Activated naive CD8-positive, alpha-beta T cell treated with anti-CD3 and anti-CD28 coated beads, Interleukin-2, amount 50 U/mL, for 24 hours (primary cell): ENCODE measurements around the gene HBP1.

Source experiments
- ATAC-seq: fragments of 150-1000 bp; cut with Tn5 transposase; one replicate; pipeline ENCODE4 v1.10.0; 2021
- DNase-seq: peaks from one replicate; pipeline ENCODE4 v3.0.0; 2021
- H3K27ac Mint-ChIP-seq: one replicate; pipeline ENCODE4 v1.8.0; 2021; ENCODE audit warnings: mild to moderate bottlenecking, mixed read lengths
- H3K27me3 Mint-ChIP-seq: one replicate; pipeline ENCODE4 v1.8.0; 2021; ENCODE audit warnings: mixed read lengths
- H3K36me3 Mint-ChIP-seq: one replicate; pipeline ENCODE4 v1.8.0; 2021; ENCODE audit warnings: low read depth, mixed read lengths
- H3K4me1 Mint-ChIP-seq: one replicate; pipeline ENCODE4 v1.8.0; 2021; ENCODE audit warnings: mixed read lengths
- H3K4me3 Mint-ChIP-seq: one replicate; pipeline ENCODE4 v1.8.0; 2021; ENCODE audit warnings: mild to moderate bottlenecking, moderate library complexity, mixed read lengths
- H3K9me3 Mint-ChIP-seq: one replicate; pipeline ENCODE4 v1.8.0; 2021; ENCODE audit warnings: mixed read lengths

Gene HBP1

DNA sequence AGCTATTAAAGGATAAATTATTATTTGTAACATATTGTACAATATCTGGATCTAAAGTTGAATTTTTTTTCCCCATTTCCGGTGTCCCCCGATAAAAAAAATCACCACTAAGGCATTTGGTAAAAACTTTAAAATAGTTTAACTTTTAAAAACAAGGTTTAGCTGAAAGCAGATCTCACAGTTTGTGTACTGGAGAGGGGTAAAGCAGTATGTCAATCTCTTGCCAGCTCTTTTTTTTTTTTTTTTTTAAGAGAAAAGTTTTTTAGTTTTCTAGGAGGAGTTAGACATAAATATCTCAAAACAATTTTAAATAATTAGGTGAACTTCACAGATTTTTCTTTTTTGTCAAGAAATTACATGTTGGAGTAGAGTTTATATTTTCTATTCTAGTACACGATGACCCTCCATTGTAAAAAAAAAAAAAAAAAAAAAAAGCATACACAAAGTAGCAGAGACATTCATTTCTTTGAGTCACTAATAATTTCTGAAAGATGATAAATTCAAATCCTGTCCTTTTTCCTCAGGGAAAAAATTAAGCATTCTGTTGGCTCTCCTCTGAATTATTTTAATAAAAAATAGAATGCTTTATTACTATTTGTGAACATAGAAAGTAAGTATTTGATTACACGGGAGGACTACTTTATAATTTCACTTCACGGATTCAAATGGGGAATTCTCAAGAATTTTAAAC is 1.9 kb upstream of the HBP1 start:
- Mint-ChIP-seq H3K27me3 (peaks cover 6% of the 10 kb centered on the region), H3K4me3 (peak overlapping the region; percentile 98), H3K27ac (peak overlapping the region; percentile 99), H3K9me3 (no peaks in the 10 kb centered on the region), H3K36me3 (no peaks in the 10 kb centered on the region), H3K4me1 (peaks cover 38% of the 10 kb centered on the region)
- ATAC-seq (no peak), DNase-seq (no peak)

- peak overlapping the region; percentile 99 for H3K27ac Mint-ChIP-seq
- peaks cover 2% of the 10 kb centered on the region for H3K36me3 Mint-ChIP-seq
- no peaks in the 10 kb centered on the region for H3K9me3 Mint-ChIP-seq
- peaks cover 43% of the 10 kb centered on the region for H3K4me1 Mint-ChIP-seq
- H3K27me3 Mint-ChIP-seq = peaks cover 6% of the 10 kb centered on the region
- H3K4me3 Mint-ChIP-seq = peak overlapping the region; percentile 98
- ATAC-seq (peak; percentile 1), DNase-seq (no peak)
Observed at GRCh38 chr7:107167483-107168232, 1.1 kb upstream of the HBP1 start.

DNA sequence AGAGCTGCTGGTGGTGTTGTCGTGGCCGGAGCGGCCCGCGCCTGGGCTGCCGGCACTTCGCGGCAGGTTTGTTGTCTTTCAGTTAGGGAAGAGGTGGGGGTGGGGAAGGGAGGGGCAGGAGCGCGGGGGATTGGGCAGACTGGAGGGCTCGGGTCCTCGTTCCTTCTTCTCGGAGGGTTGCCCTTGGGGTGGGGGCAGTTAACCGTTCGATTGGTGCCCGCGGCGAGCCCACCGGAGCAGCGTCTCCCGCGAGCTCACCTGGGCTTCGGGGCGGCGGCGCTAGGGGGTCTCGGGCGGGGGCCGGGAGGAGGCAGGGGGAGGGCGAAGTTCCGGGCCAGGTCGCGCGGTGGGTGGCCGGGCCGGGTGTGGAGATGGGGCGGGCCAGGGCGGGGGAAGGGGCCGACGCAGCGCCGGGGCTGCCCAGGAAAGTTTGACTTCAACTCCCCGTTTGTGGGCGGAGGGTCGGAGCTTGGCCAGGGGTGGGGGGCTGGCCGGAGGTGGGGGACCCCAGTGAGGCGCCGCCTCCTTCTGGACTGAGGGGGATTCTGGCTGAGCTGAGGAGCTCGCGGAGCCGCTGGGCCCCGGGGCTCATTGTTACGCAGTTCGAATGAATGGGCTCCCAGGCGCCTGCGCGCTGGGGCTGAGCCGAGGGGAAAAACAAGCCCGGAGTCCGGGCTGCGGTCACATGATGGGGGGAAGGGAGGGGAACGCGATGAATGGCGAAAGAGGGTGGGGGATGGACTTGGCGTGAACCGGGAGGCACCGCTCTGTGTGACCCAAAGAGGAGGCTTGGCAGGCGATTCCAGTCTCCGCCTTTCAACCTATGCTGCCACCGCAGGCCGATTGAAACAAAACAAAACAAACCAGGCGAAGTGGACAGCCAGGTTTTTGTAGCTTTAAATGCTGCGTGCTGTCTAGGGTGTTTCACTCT is 582 bp downstream of the HBP1 start:
- Mint-ChIP-seq H3K27ac (peak overlapping the region; percentile 99), H3K4me1 (peaks cover 58% of the 10 kb centered on the region), H3K9me3 (no peaks in the 10 kb centered on the region), H3K4me3 (peak overlapping the region; percentile 98), H3K36me3 (peaks cover 2% of the 10 kb centered on the region), H3K27me3 (peaks cover 4% of the 10 kb centered on the region)
- DNase-seq (peak; percentile 93), ATAC-seq (peak; percentile 41)

- DNase-seq (no peak), ATAC-seq (no peak)
- Mint-ChIP-seq H3K36me3 (peaks cover 2% of the 10 kb centered on the region), H3K4me1 (peaks cover 67% of the 10 kb centered on the region), H3K27ac (peak overlapping the region; percentile 99), H3K27me3 (peaks cover 2% of the 10 kb centered on the region), H3K9me3 (no peaks in the 10 kb centered on the region), H3K4me3 (peak overlapping the region; percentile 98)
Observed at GRCh38 chr7:107170051-107170915, 1.5 kb downstream of the HBP1 start.

GRCh38 chr7:107171496-107171895 is 2.7 kb downstream of the HBP1 start:
- Mint-ChIP-seq H3K27ac (peak overlapping the region; percentile 54), H3K4me1 (peaks cover 71% of the 10 kb centered on the region)

DNA sequence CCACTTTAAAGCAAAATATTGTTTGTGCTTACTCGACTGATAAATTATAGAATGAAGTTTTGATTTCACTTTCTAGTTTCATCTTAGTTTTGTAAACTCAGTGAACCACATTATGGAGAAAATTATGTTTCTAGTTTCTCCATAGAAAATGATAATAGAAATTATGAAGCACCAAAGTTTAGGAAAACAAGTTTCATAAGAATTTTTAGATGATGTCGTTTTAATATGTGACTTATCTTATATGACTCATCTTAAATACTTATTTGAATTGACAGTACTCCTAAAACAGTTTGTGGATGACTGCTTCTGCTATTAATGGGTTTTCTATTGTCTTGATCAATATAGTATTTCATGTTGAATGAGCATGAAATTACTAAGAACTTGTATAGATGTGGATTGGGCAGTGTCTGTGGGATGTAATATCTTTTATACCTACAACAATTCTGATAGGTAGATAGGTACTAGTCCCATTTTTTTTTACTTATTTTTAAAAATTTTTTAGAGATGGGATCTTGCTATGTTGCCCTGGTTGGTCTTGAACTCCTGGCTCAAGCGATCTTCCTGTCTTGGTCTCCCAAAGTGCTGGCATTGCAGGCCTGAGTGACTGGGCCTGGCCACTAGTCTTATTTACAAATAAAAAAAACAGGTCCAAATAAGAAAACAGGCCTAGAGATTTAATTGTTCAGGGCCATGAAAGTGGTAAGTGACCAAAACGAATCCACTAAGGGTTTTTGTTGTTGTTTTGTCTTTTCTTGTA is 3.7 kb downstream of the HBP1 start:
- Mint-ChIP-seq H3K4me1 (peaks cover 73% of the 10 kb centered on the region), H3K4me3 (peak overlapping the region; percentile 32), H3K27me3 (peaks cover 2% of the 10 kb centered on the region), H3K9me3 (no peaks in the 10 kb centered on the region), H3K27ac (peak overlapping the region; percentile 65), H3K36me3 (peaks cover 2% of the 10 kb centered on the region)
- DNase-seq (no peak), ATAC-seq (no peak)

More at GRCh38 chr7:107171496-107171895, 2.7 kb downstream of the HBP1 start:
- H3K9me3 Mint-ChIP-seq = no peaks in the 10 kb centered on the region
- H3K36me3 Mint-ChIP-seq = peaks cover 2% of the 10 kb centered on the region
- ATAC-seq = no peak
- H3K4me3 Mint-ChIP-seq = peak overlapping the region; percentile 49
- no peak for DNase-seq
- peaks cover 2% of the 10 kb centered on the region for H3K27me3 Mint-ChIP-seq

- peaks cover 2% of the 10 kb centered on the region for H3K27me3 Mint-ChIP-seq
- peak overlapping the region; percentile 53 for H3K4me3 Mint-ChIP-seq
- ATAC-seq = no peak
- H3K4me1 Mint-ChIP-seq = peaks cover 75% of the 10 kb centered on the region
- H3K9me3 Mint-ChIP-seq = no peaks in the 10 kb centered on the region
- DNase-seq = no peak
- peak overlapping the region; percentile 65 for H3K27ac Mint-ChIP-seq
- H3K36me3 Mint-ChIP-seq = peaks cover 2% of the 10 kb centered on the region
Observed at GRCh38 chr7:107173191-107173590, 4.4 kb downstream of the HBP1 start.

GRCh38 chr7:107173691-107174406 is 5.0 kb downstream of the HBP1 start:
- ATAC-seq (peak; percentile 34), DNase-seq (no peak)
- H3K4me1 Mint-ChIP-seq = peaks cover 72% of the 10 kb centered on the region
- peak overlapping the region; percentile 53 for H3K4me3 Mint-ChIP-seq
- H3K27me3 Mint-ChIP-seq = peaks cover 2% of the 10 kb centered on the region
- peak overlapping the region; percentile 65 for H3K27ac Mint-ChIP-seq
- H3K36me3 Mint-ChIP-seq = peaks cover 2% of the 10 kb centered on the region
- no peaks in the 10 kb centered on the region for H3K9me3 Mint-ChIP-seq

DNA sequence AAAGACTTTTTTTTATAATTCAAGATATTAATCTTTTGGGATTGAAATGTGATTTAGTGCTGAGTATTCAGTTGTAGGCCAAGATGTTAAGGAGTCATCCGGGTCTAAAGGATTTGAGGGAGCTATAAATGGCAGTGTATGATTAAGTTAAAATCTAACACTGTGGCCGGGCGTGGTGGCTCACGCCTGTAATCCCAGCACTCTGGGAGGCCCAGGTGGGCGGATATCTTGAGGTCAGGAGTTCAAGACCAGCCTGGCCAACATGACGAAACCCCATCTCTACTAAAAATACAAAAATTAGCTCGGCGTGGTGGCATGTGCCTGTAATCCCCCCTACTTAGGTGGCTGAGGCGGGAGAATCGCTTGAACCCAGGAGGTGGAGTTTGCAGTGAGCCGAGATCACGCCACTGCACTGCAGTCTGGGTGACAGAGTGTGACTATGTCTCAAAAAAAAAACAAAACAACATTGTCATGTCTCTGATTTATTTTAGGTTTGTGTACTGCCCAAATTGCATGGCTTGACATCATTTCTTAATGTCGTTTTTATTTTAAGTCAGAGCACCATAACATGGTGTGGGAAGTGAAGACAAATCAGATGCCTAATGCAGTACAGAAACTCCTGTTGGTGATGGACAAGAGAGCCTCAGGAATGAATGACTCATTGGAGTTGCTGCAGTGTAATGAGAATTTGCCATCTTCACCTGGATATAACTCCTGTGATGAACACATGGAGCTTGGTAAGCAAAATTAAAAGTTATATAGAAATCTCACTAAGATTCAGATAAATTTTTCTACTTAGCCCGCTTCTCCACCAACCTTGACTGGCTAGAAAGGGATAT is 10.7 kb downstream of the HBP1 start:
- peak; percentile 64 for ATAC-seq
- DNase-seq = peak; percentile 34
- Mint-ChIP-seq H3K9me3 (no peaks in the 10 kb centered on the region), H3K4me3 (peak overlapping the region; percentile 44), H3K36me3 (peaks cover 20% of the 10 kb centered on the region), H3K4me1 (peaks cover 63% of the 10 kb centered on the region), H3K27ac (peak overlapping the region; percentile 94), H3K27me3 (no peaks in the 10 kb centered on the region)

DNA sequence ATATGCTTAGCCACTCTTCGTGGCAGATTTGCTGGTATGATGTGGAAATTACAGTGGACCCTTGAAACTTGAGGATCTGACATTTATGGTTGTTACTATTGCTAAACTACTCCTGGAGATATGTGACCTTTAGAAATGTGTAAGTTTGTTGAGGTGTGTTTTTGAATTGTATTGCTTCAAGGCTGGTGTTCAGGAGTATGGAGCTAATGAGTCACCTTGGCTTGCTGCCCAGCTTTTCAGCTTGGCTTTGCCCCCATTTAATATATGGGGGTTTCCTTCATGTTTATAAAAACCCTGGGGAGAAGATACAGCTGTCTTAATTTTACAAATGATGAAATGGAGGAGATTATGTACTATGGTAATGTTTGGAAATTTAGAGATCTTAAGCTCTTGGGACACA is 11.6 kb downstream of the HBP1 start:
- H3K4me1 Mint-ChIP-seq = peaks cover 60% of the 10 kb centered on the region
- H3K9me3 Mint-ChIP-seq = no peaks in the 10 kb centered on the region
- peak; percentile 83 for DNase-seq
- H3K4me3 Mint-ChIP-seq = peak overlapping the region; percentile 44
- H3K27ac Mint-ChIP-seq = peak overlapping the region; percentile 94
- H3K27me3 Mint-ChIP-seq = no peaks in the 10 kb centered on the region
- peak; percentile 87 for ATAC-seq
- H3K36me3 Mint-ChIP-seq = peaks cover 26% of the 10 kb centered on the region

DNA sequence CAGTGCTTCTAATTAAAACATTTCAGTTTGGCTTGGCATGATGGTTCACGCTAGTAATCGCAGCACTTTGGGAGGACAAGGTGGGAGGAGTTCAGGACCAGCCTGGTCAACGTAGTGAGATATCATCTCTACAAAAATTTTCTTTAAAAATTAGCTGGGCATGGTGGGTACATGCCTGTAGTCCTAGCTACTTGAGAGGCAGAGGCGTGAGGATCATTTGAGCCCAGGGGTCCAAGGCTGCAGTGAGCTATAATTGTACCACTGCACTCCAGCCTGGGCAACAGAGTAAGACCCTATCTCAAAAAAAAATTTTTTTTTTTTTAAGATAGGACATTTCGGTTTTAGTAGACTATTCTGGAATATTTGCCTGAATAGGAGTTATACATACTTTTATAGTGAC is 12.4 kb downstream of the HBP1 start:
- H3K27ac Mint-ChIP-seq = peak overlapping the region; percentile 94
- no peaks in the 10 kb centered on the region for H3K9me3 Mint-ChIP-seq
- peaks cover 54% of the 10 kb centered on the region for H3K4me1 Mint-ChIP-seq
- ATAC-seq = no peak
- DNase-seq = no peak
- no peaks in the 10 kb centered on the region for H3K27me3 Mint-ChIP-seq
- H3K36me3 Mint-ChIP-seq = peaks cover 27% of the 10 kb centered on the region
- peak overlapping the region; percentile 44 for H3K4me3 Mint-ChIP-seq

DNA sequence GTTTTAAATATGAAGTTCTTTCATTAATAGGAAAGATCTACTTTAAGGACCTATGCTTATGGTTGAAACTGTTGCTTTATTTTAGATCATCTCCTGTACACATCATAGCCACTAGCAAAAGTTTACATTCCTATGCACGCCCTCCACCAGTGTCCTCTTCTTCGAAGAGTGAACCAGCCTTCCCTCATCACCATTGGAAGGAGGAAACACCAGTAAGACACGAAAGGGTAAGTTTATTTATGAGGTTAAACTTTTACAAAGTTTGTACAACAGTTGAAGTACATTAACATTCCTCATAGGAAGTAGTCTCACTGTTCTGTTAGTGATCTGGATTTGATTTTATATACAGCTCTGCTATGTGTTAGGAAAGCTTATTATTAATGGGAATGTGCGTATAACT is 16.9 kb downstream of the HBP1 start:
- Mint-ChIP-seq H3K27me3 (no peaks in the 10 kb centered on the region), H3K27ac (no peak overlapping the region), H3K9me3 (no peaks in the 10 kb centered on the region), H3K4me3 (no peak overlapping the region), H3K4me1 (peaks cover 15% of the 10 kb centered on the region), H3K36me3 (peaks cover 32% of the 10 kb centered on the region)
- no peak for DNase-seq
- ATAC-seq = no peak
